Activated CD8-positive, alpha-beta memory T cell treated with anti-CD3 and anti-CD28 coated beads, Interleukin-2, amount 50 U/mL, for 48 hours (primary cell): Measurements from ENCODE around the gene CSRNP3.
"Not testable (repeated sequence)": the region's sequence is repeated elsewhere in the genome, so short reads cannot be mapped to it uniquely, and the experiment has no call there.

Experiments used
- DNase-seq: peaks from one replicate; pipeline ENCODE4 v3.0.0-alpha.2; 2020

Gene CSRNP3

DNA sequence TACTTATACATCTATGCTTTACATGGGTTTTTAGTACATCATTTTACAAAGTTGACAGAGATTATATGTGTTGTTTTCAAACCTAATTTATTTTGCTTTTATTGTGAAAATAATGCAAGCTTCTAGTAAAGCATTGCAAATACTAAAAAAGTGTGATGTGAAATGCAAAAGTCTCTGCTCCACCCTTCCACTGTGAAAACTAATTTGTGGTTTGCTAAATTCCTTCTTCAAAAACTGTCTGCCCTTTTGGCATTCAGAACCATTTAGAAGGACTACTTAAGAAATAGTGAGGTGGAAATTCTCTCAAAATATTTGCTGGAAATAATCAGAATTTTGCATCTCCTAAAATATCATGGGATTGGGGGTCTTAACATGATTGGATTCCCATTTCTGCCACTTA lies 78.4 kb downstream of the CSRNP3 start:
- DNase-seq: no peak

GRCh38 chr2:165549619-165550018 lies 80.1 kb downstream of the CSRNP3 start:
- no peak for DNase-seq

DNA sequence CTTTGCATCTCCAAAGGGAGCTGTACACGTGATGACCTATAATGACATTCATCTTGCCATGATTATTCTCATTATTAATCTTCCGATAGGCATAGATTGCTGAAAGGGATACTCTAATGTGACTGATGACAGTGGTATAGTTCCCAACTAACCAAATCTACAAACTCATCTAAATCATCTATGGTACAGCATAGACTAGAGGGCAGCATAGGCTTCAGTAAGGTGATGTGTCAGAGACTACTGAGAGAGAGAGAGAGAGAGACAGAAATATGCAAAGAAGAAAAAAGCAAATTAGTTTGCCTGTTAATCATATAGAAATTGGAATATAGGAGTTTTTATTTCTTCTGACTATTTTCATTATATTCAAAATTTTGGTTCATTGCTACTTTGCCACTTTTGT lies 89.3 kb downstream of the CSRNP3 start:
- no peak for DNase-seq

GRCh38 chr2:165560377-165560988 lies 91.0 kb downstream of the CSRNP3 start:
- no peak for DNase-seq

- DNase-seq: no peak
Measured at GRCh38 chr2:165561516-165561915, 92.0 kb downstream of the CSRNP3 start.

GRCh38 chr2:165562233-165562632 lies 92.7 kb downstream of the CSRNP3 start:
- DNase-seq: no peak

DNA sequence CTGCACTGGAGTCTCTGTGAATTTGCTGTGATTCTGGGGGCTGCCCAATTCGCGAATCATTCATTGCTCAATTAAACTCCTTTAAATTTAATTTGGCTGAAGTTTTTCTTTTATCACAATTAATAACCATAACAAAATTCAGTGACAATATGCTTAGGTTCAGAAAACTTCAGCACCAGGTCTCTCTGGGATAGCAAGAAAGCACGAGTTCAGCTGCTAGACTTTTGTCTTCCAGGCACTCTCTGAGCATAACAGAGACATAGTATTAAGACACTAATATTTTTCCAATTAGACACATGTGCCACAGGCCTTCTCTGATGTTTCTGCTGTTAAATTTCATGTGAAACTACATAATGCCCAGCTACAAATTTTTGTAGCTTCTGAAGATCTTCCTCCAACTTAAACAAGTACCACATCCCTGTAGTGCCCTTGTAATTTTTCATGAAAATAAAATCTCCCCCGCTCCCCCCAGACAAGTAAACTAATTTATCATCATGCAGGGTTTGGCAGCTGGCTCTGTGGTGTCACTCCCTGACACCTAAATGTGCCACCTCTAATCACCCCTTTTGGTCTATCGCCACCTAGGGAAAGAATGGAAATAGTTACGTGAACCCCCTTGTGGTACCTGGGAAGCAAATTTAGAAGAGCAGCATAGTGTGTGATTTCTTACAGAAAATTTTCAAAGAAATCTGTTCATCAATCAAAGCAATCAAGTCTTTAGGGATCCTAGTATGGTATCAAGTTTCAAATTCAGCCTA lies 94.1 kb downstream of the CSRNP3 start:
- DNase-seq: no peak

- DNase-seq: no peak
Measured at GRCh38 chr2:165566008-165566407, 96.5 kb downstream of the CSRNP3 start.

GRCh38 chr2:165567273-165567672 lies 97.8 kb downstream of the CSRNP3 start:
- DNase-seq: no peak

DNA sequence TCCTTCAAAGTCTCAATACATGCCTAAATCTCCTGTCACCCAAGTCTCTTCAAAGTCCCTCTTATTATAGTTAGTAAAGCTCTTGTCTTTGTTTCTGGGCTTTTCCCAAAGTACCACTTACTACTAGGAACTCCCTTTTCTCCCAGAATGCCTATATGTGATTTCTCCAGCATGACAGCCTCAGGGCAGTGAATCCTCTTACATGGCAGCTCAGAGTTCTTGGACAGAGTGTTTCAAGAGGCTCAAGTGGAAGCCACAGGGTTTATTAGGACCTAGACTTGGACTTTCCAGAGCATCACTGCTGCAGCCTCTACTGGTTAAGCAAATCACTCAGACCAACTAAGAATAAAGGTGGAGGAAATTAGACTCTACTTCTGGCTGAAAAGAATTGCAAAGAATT lies 98.9 kb downstream of the CSRNP3 start:
- DNase-seq: no peak

GRCh38 chr2:165571477-165571876 lies 102.0 kb downstream of the CSRNP3 start:
- DNase-seq: no peak

- DNase-seq: no peak
Measured at GRCh38 chr2:165572151-165572550, 102.7 kb downstream of the CSRNP3 start.

DNA sequence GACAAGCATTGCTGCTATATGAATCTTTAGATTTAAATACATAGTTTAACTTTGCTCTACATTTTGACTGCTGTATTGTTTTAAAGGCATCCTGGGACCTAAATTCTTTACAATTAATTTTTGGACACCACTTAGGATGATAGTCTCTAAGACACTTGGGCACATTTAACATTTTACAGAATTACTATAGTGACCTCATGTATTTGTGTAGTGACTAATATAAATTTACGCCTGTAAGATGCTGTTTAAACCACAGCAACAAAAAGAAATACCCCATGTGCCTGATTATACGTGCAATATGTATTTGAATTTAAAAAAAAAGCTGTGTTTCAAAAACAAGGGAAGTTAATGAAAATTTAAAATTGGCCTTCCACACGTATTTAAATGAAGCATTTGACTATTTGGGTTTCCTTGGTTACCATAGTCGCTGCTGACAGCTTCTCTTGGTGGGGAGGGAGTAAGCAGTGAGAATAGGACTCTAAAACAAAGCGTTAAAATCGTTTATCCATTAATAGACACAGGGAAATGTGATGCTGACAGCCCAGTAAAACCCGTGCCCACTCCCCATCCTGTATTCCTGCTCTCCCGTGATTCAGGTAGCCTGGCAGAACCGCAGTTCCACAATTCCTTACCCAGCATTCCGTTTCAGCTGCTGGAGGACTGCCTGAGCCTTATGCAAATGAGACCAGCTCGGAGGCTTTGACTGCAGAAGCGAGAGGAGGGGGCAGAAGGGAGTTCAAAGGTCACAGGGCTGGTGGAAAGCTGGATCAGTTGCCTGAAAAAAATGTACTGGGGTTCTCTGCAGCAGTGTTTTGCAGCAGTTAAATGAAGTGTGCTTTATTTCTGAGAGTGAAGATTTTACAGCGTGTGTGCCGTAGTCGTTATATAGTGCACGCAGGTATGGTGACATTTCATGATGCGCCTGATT lies 104.3 kb downstream of the CSRNP3 start:
- no peak for DNase-seq

DNA sequence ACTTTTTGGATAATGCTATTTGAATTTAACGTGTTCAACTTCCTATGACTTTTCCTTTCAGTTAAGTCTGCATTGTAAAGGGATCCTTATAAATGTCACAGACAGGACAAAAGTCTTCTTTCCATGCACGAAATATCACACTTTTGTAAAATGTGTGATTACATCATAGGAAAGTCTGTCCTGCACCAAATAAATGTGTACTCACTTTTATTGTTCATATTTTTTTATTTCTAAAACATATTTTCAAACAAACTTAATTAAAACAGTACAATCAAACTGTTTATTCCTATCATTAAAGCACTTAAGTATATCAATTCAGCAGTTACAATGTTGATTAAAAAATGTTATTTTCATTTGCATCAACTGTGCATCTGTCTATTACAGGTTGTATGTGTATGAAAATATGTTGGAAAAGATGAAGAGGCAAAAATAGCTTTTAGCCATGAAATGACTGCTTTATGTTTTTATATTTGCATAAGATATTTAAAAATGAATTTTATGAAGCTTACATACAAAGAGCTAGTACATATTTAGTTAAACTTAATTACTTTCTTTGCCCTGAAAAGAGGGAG lies 105.6 kb downstream of the CSRNP3 start:
- no peak for DNase-seq

DNA sequence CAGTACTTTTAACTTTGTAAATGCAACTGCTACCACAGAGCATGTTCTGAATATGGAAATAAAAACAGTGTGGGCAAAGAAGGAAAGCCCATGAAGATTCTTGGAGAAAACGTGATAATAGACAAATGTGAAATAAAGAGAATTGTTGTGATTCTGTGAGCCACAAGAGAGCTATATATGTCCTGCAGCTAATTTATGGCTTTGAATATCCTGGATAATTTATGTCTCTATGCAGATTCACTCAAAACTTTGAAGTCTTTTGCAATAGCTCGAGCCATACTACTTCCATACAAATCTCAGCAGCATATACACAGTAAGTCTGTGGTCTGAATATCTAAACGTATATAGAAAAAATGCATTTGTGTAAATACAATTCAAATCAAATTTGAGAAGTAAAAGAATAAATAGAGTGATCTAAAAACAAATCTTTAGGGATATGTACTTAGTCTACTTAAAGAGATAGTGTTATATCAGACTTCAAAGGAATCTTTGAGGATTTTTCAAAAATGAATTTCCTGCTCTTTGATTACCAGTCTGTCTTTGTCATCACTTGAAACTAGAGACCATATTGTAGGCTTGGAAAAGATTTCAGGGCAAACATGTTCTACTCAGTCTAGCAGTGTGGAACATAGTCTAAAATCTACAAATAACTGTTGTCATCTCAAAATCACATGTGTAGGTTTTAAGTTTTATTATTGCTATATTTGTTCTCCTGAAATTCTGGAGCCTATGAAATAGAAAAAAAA lies 107.1 kb downstream of the CSRNP3 start:
- no peak for DNase-seq

- DNase-seq: no peak
Measured at GRCh38 chr2:165582409-165582808, 112.9 kb downstream of the CSRNP3 start.

DNA sequence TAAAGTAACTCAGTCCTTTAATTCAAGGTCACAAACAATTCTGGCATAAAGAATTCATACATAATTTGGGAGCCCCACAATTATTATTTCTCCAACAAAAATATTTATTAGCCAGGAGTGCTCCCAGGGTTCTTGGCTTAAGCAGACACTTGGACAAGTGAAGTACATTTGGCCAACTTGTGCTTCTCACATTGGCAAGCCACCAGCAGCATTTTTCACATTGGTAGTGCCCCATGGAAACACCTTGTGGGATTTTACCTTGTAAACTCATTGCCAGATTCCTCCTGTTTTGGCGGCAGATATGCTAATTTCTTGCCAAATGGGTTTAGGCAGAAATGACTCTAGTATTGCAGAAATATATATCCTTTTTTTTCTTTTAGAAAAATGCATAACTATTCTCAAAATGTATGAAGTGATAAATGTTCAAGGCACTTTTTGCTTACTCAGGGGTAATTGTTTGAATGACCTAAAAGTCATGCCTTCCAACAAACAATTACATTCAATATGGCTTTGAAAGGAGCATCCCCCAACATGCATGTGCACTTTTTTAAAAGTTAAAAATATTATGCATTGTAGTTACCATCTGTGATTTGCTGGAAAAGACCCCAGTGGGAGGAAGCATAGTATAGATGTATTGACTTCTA lies 113.5 kb downstream of the CSRNP3 start:
- DNase-seq: no peak

GRCh38 chr2:165584126-165584654 lies 114.7 kb downstream of the CSRNP3 start:
- no peak for DNase-seq

GRCh38 chr2:165586019-165586418 lies 116.5 kb downstream of the CSRNP3 start:
- DNase-seq: no peak

DNA sequence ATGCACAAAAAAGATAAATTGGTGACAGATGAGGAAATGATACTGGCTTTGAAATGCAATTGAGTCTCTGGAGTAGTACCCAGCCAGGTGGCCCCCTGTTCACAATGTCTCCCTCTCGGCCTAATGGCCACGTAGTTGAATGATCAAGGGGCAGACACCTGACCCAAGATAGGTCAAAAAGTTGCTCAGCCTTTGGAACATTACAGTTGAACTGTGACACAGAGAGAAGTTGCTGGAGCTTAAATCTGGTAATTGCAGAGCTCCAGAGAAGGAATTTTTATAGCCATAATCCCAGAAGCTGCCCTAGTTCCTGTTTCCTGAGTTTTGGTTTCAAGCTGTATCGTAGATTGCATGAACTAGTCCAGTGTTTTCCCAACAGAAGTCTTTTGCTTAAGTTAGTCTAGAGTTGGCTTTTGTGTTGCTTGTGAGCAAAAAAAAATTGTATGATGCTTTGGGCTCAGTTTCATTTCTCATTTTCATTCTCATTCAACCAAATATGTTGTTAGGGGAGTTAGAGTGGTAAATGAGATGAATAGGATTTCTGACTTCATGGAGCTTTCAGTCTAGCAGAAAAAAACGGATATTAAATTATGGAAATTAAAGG lies 117.9 kb downstream of the CSRNP3 start:
- no peak for DNase-seq

DNA sequence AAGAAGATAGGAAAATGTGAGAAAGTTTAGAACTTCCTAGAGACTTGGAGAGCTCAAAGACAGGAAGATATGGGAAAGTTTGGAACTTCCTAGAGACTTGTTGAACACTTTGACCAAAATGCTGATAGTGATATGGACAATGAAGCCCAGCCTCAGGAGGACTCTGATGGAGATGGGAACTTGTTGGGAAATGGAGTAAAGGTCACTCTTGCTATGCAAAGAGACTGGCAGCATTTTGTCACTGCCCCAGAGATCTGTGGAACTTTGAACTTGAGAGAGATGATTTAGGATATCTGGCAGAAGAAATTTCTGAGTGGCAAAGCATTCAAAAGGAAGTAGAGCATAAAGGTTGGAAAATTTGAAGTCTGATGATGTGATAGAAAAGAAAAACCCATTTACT lies 121.5 kb downstream of the CSRNP3 start:
- DNase-seq: not testable (repeated sequence)
